ENCODE measurements around the gene LRRC74A.

LRRC74A gene

GRCh38 chr14:76810525-76810924 is 15.7 kb upstream of the LRRC74A start:
- DNase-seq (ENCODE audit: low read depth in 2 of 2): no peak

GRCh38 chr14:76810953-76811400 is 15.2 kb upstream of the LRRC74A start:
- DNase-seq (ENCODE audit: low read depth in 2 of 2): no peak

GRCh38 chr14:76811561-76811960 is 14.6 kb upstream of the LRRC74A start:
- DNase-seq (ENCODE audit: low read depth in 2 of 2): no peak

GRCh38 chr14:76812093-76812421 is 14.2 kb upstream of the LRRC74A start:
- no peak for DNase-seq (ENCODE audit: low read depth in 2 of 2)

- peak; percentile 96 for DNase-seq (ENCODE audit: low read depth in 2 of 2)
Measured at GRCh38 chr14:76812422-76813383, 13.5 kb upstream of the LRRC74A start, which contains the start of gene ANGEL1. Gene ANGEL1 (minus strand): TSS chr14:76812882. CDS start chr14:76812827, 55 bp downstream.

GRCh38 chr14:76814726-76815645 is 11.2 kb upstream of the LRRC74A start:
- DNase-seq (ENCODE audit: low read depth in 2 of 2): no peak

GRCh38 chr14:76820700-76821099 is 5.5 kb upstream of the LRRC74A start:
- no peak for DNase-seq (ENCODE audit: low read depth in 2 of 2)

GRCh38 chr14:76827696-76828296 is 1.6 kb downstream of the LRRC74A start:
- no peak for DNase-seq (ENCODE audit: low read depth in 2 of 2)

- no peak for DNase-seq (ENCODE audit: low read depth in 2 of 2)
Measured at GRCh38 chr14:76828339-76829012, 2.3 kb downstream of the LRRC74A start.

GRCh38 chr14:76829013-76829365 is 2.8 kb downstream of the LRRC74A start:
- DNase-seq (ENCODE audit: low read depth in 2 of 2): no peak

GRCh38 chr14:76829650-76830421 is 3.6 kb downstream of the LRRC74A start:
- DNase-seq (ENCODE audit: low read depth in 2 of 2): no peak

- no peak for DNase-seq (ENCODE audit: low read depth in 2 of 2)
Measured at GRCh38 chr14:76830556-76830955, 4.3 kb downstream of the LRRC74A start.

GRCh38 chr14:76832503-76832988 is 6.3 kb downstream of the LRRC74A start:
- DNase-seq (ENCODE audit: low read depth in 2 of 2): no peak

GRCh38 chr14:76833011-76833410 is 6.8 kb downstream of the LRRC74A start:
- no peak for DNase-seq (ENCODE audit: low read depth in 2 of 2)

- DNase-seq (ENCODE audit: low read depth in 2 of 2): no peak
Measured at GRCh38 chr14:76834241-76834661, 8.0 kb downstream of the LRRC74A start.

GRCh38 chr14:76836029-76836630 is 9.9 kb downstream of the LRRC74A start:
- DNase-seq (ENCODE audit: low read depth in 2 of 2): no peak

- DNase-seq (ENCODE audit: low read depth in 2 of 2): no peak
Measured at GRCh38 chr14:76837524-76837923, 11.3 kb downstream of the LRRC74A start.

GRCh38 chr14:76842414-76842813 is 16.2 kb downstream of the LRRC74A start:
- no peak for DNase-seq (ENCODE audit: low read depth in 2 of 2)

GRCh38 chr14:76844223-76844622 is 18.0 kb downstream of the LRRC74A start:
- DNase-seq (ENCODE audit: low read depth in 2 of 2): peak; percentile 38 to 41
